Breast epithelium (tissue), 4 donors: ENCODE measurements around the gene NINJ2. TPM values are rescaled to one million over a fixed set of nuclear protein-coding genes. Genes with fewer than 3 reads are reported as not detected.
A peak's percentile ranks its signal among the peaks of the same experiment; 100 is the strongest.

Experiments
- DNase-seq, 2 donors: peaks; one replicate each; pipeline ENCODE4 v3.0.0-alpha.2; 2019; ENCODE audit warnings: low spot score in 2 of 2
- H3K27ac ChIP-seq, 2 donors: fragments of 200-600 bp; sonication (generic) in 1 of 2; one replicate each; pipeline ENCODE4 v1.5.1; 2016 to 2019; ENCODE audit warnings: mild to moderate bottlenecking in 1 of 2
- H3K27me3 ChIP-seq, 2 donors: fragments of 200-600 bp; sonication (generic) in 1 of 2; one replicate each; pipeline versions ENCODE4 v1.5.1 to v1.6.0; 2017 to 2019; ENCODE audit warnings: control low read depth in 1 of 2, mild to moderate bottlenecking in 1 of 2
- H3K36me3 ChIP-seq: fragments of 200-600 bp; one replicate; pipeline ENCODE4 v1.5.1; 2019
- H3K4me1 ChIP-seq, 2 donors: fragments of 200-600 bp; sonication (generic); one replicate each; pipeline ENCODE4 v1.5.1; 2016 to 2019; ENCODE audit warnings: control low read depth in 1 of 2
- H3K4me3 ChIP-seq, 3 donors: fragments of 200-600 bp; sonication (generic); 1 replicate in 2 of 3; 2 replicates in 1 of 3; pipeline ENCODE4 v1.5.1; 2016 to 2019; ENCODE audit warnings: mild to moderate bottlenecking in 3 of 3, moderate library complexity in 2 of 3
- H3K9me3 ChIP-seq, 2 donors: fragments of 200-600 bp; sonication (generic) in 1 of 2; one replicate each; pipeline ENCODE4 v1.5.1; 2016 to 2019; ENCODE audit warnings: control low read depth in 1 of 2
- POLR2A ChIP-seq: fragments of 450-650 bp; IDR thresholded peaks from one replicate; pipeline ENCODE4 v1.6.1; 2016; ENCODE audit warnings: antibody characterized with exemption, mild to moderate bottlenecking, moderate library complexity
- POLR2AphosphoS5 ChIP-seq, 3 donors: sonication (generic); formaldehyde crosslinking; IDR thresholded peaks; one replicate each; pipeline ENCODE4 v1.6.1; 2017; ENCODE audit warnings: antibody characterized with exemption in 3 of 3
- intact Hi-C: fragments of 100-400 bp; cut with DNase I; formaldehyde crosslinking; loops from one replicate; pipeline ENCODE4 v1.15.1; 2023; ENCODE audit warnings: low total_unique reads
- total RNA-seq, 3 donors: library from RNA; depleted of rRNA; stranded (reverse); fragments of >200 nt; gene quantifications; one replicate each; pipeline ENCODE4 v1.1.0, GENCODE V29; 2016
- TF ChIP-seq, protein P1 (sequence below), 3 donors: fragments of 450-650 bp; IDR thresholded peaks; one replicate each; pipeline ENCODE4 v1.5.1; 2016 to 2017; ENCODE audit warnings: antibody characterized with exemption in 3 of 3, mild to moderate bottlenecking in 3 of 3, moderate library complexity in 3 of 3

The NINJ2 gene
- total RNA-seq, 3 donors from 2014 or later: 6.3 to 17.0 (median 6.9) TPM

GRCh38 chr12:550473-551260 is 112.6 kb downstream of the NINJ2 start:
- Histone ChIP-seq H3K27ac (no peak overlapping the region), H3K4me3 (no peak overlapping the region), H3K27me3 (no peaks in the 10 kb centered on the region), H3K36me3 (no peaks in the 10 kb centered on the region), H3K9me3 (no peaks in the 10 kb centered on the region), H3K4me1 (no peaks in the 10 kb centered on the region)
- DNase-seq: peak in 1 of 2 donors; percentile 65
- TF ChIP-seq, protein P1, sequence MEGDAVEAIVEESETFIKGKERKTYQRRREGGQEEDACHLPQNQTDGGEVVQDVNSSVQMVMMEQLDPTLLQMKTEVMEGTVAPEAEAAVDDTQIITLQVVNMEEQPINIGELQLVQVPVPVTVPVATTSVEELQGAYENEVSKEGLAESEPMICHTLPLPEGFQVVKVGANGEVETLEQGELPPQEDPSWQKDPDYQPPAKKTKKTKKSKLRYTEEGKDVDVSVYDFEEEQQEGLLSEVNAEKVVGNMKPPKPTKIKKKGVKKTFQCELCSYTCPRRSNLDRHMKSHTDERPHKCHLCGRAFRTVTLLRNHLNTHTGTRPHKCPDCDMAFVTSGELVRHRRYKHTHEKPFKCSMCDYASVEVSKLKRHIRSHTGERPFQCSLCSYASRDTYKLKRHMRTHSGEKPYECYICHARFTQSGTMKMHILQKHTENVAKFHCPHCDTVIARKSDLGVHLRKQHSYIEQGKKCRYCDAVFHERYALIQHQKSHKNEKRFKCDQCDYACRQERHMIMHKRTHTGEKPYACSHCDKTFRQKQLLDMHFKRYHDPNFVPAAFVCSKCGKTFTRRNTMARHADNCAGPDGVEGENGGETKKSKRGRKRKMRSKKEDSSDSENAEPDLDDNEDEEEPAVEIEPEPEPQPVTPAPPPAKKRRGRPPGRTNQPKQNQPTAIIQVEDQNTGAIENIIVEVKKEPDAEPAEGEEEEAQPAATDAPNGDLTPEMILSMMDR (IDR thresholded peaks at IDR 0.05): no peak
- no peak for TF ChIP-seq POLR2AphosphoS5 (IDR thresholded peaks at IDR 0.05)
- intact Hi-C loops: no loop called here

GRCh38 chr12:549476-550082 is 113.7 kb downstream of the NINJ2 start:
- Histone ChIP-seq H3K36me3 (no peaks in the 10 kb centered on the region), H3K4me3 (no peak overlapping the region), H3K27ac (no peak overlapping the region), H3K9me3 (no peaks in the 10 kb centered on the region), H3K4me1 (no peaks in the 10 kb centered on the region), H3K27me3 (no peaks in the 10 kb centered on the region)
- intact Hi-C loops: loop anchor here (10.0 kb wide), 1 partner anchor 95 kb away; the partner anchor contains the start of gene B4GALNT3
- TF ChIP-seq, protein P1 (IDR thresholded peaks at IDR 0.05): no peak
- TF ChIP-seq POLR2A: no peak
- TF ChIP-seq POLR2AphosphoS5 (IDR thresholded peaks at IDR 0.05): no peak
- no peak for DNase-seq

DNA sequence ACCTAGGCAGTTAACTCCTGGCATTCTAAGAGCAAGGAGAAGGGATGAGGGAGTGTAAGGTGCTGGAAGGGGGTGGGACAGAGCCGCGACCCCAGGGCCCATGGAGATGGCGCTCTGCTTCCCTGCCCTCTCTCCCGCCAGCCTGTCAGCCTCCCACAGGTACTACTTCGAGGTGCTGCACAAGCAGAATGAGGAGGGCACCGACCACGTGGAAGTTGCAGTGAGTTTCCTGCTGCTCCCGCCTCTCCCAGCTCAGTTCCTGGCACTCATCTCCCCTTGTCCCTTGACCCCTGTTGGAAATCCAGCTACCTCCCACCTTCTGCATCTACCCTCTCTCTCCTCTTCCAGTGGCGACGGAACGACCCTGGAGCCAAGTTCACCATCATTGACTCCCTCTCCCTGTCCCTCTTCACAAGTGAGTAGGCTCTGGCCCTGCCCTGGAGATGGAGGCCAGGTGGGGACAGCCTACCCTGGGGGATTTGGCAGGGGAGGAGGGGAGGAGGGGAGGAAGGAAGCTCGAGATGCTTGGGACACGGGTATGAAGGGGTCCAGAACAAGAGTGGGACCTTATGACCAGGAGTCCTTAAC is 115.3 kb downstream of the NINJ2 start:
- H3K36me3 ChIP-seq: no peaks in the 10 kb centered on the region
- H3K4me1 ChIP-seq: no peaks in the 10 kb centered on the region
- DNase-seq: no peak
- no peak overlapping the region for H3K4me3 ChIP-seq
- no peaks in the 10 kb centered on the region for H3K27me3 ChIP-seq
- TF ChIP-seq POLR2A: no peak
- no peak for TF ChIP-seq POLR2AphosphoS5 (IDR thresholded peaks at IDR 0.05)
- TF ChIP-seq, protein P1 (IDR thresholded peaks at IDR 0.05): no peak
- no peak overlapping the region for H3K27ac ChIP-seq
- no peaks in the 10 kb centered on the region for H3K9me3 ChIP-seq
- intact Hi-C loops: loop anchor here (10.0 kb wide), 1 partner anchor 93 kb away; the partner anchor contains the start of gene B4GALNT3

DNA sequence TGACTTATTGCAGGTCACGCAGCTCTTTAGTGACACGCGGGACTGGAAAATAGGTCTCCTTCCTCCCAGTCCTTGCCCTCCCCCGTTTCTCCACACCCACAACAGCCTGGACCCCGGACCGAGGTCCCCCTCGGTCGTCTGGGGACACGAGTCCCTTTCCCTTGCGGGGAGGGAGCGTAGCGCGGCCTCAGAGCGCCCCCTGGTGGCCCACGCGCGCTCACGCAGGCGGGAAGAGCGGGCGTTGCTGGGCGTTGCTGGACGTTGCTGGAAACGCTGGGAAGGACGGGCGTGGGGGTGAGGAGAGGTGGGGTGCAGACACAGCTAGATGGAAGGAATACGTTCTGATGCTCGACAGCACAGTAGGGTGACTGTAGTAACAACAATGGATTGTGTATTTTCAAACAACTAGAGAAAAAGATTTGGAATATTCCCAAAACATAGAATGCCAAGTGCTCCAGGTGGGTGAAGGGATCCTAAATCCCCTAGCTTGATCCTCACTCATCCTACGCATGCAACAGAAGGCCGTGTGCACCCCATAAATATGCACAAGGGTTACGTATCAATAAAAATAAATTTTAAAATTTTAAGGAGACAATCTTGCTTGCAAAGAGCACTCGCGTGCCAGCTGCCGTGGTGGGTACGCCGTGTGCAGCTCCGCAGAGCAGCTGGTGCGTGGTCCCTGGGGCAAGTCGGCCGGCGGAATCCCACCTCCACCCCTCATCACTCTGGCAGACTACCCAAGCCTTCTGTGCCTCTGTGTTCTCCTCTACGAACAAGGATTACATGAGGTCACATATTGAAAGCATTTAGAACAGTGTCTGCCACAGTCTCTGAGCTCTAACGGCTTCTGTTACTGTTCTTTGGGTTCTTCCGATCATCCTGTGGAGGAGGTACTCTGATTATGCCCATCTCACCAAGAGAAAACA is 116.1 kb downstream of the NINJ2 start:
- no peaks in the 10 kb centered on the region for H3K4me1 ChIP-seq
- H3K9me3 ChIP-seq: no peaks in the 10 kb centered on the region
- H3K36me3 ChIP-seq: no peaks in the 10 kb centered on the region
- H3K27ac ChIP-seq: no peak overlapping the region
- H3K4me3 ChIP-seq: peak overlapping the region in 1 of 3 donors; percentile 25
- DNase-seq: peak in 1 of 2 donors; percentile 64
- TF ChIP-seq, protein P1 (IDR thresholded peaks at IDR 0.05): peak; percentile 88 to 99 (median 92)
- TF ChIP-seq POLR2A (no peak), POLR2AphosphoS5 (IDR thresholded peaks at IDR 0.05) (peak in 1 of 3 donors; percentile 28)
- no peaks in the 10 kb centered on the region for H3K27me3 ChIP-seq
- intact Hi-C loops: loop anchor here (10.0 kb wide), 1 partner anchor 92 kb away; the partner anchor contains the start of gene B4GALNT3
